GM12878 (cell line): ENCODE measurements around the gene RRH. TPM values are rescaled to one million over a fixed set of nuclear protein-coding genes. Genes with fewer than 3 reads are reported as not detected.

Source experiments
- JUNB ChIP-seq: IDR thresholded peaks from 2 replicates; pipeline ENCODE4 v1.6.1; 2016; ENCODE audit warnings: antibody characterized with exemption, mild to moderate bottlenecking
- MEF2B ChIP-seq: fragments of 450-650 bp; IDR thresholded peaks from 2 replicates; pipeline ENCODE4 v1.6.1; 2018; ENCODE audit warnings: mild to moderate bottlenecking, moderate library complexity; ENCODE audit not compliant: partially characterized antibody, poor library complexity, severe bottlenecking
- NR2C1 ChIP-seq: fragments of 450-650 bp; IDR thresholded peaks from 2 replicates; pipeline ENCODE4 v1.6.1; 2017; ENCODE audit warnings: antibody characterized with exemption, mild to moderate bottlenecking, moderate library complexity
- RBBP5 ChIP-seq: fragments of 200-600 bp; sonication (generic); conservative IDR thresholded peaks from 2 replicates; pipeline ENCODE4 v1.6.1; 2016
- RFX5 ChIP-seq: IDR thresholded peaks from 2 replicates; pipeline ENCODE4 v1.6.1; 2011; ENCODE audit warnings: low read depth, low read length, improper control_type of control experiment
- TCF7 ChIP-seq: IDR thresholded peaks from 2 replicates; pipeline ENCODE4 v1.6.1; 2014; ENCODE audit warnings: antibody characterized with exemption, borderline replicate concordance
- YBX1 ChIP-seq: fragments of 450-650 bp; IDR thresholded peaks from 2 replicates; pipeline ENCODE4 v1.6.1; 2016; ENCODE audit warnings: antibody characterized with exemption
- ZBTB11 ChIP-seq: fragments of 450-650 bp; formaldehyde crosslinking; IDR thresholded peaks from 2 replicates; pipeline ENCODE4 v1.5.0; 2022; ENCODE audit warnings: mild to moderate bottlenecking, missing genetic modification characterization
- ZNF592 ChIP-seq: fragments of 450-650 bp; IDR thresholded peaks from 2 replicates; pipeline ENCODE4 v1.6.1; 2017; ENCODE audit warnings: mild to moderate bottlenecking, moderate library complexity
- polyA plus RNA-seq, 11 experiments: library from polyadenylated mRNA; depleted of rRNA in 4 of 11; unstranded in 6 of 11; stranded (reverse) in 5 of 11; fragments of >200 nt; fragmentation: Nextera tagmentation in 4 of 11; fragmentation: Illumina TruSeq in 1 of 11; extraction: Ambion mirVana in 4 of 11; extraction: Trizol in 1 of 11; gene quantifications; 1 replicate in 1 of 11; 2 replicates in 10 of 11; pipeline versions ENCODE4 v1.2.1 to v1.2.3, GENCODE V29; 2011 to 2016; ENCODE audit warnings: inconsistent platforms in 2 of 11, missing spikeins in 2 of 11, low read depth in 1 of 11
- total RNA-seq, 4 experiments: library from RNA; depleted of rRNA in 3 of 4; stranded (reverse); fragments of >200 nt in 3 of 4; fragmentation: Illumina TruSeq in 1 of 4; extraction: Trizol in 1 of 4; gene quantifications; 2 replicates each; pipeline versions ENCODE4 v1.2.1 to v1.2.3, GENCODE V29; 2013 to 2021

The RRH gene
- total and polyA plus RNA-seq, 10 of the 15 experiments (the other 5 are each of a cell fraction or from before 2014, with no cell fraction given) = 0.06 to 0.24 (median 0.12) TPM; not detected in 6

GRCh38 chr4:109836985-109837384 lies 9.2 kb downstream of the RRH start (continued):
- TF ChIP-seq ZBTB11 = no peak
- TF ChIP-seq RBBP5 = no peak
- no peak for TF ChIP-seq ZNF592
- no peak for TF ChIP-seq TCF7
- TF ChIP-seq JUNB = no peak
- TF ChIP-seq RFX5 = no peak
- TF ChIP-seq YBX1 = no peak
- no peak for TF ChIP-seq MEF2B
- TF ChIP-seq NR2C1 = no peak
